BLaER1 (cell line): ENCODE measurements around the gene ZNHIT2.

Experiments
- H3K27ac ChIP-seq: shearing (Covaris generic); formaldehyde crosslinking; 2 replicates; pipeline ENCODE4 v1.8.1; 2022
- H3K27me3 ChIP-seq: shearing (Covaris generic); formaldehyde crosslinking; 2 replicates; pipeline ENCODE4 v1.8.1; 2022
- H3K36me3 ChIP-seq: shearing (Covaris generic); formaldehyde crosslinking; 2 replicates; pipeline ENCODE4 v1.8.1; 2022
- H3K4me1 ChIP-seq: shearing (Covaris generic); formaldehyde crosslinking; 2 replicates; pipeline ENCODE4 v1.8.1; 2022
- H3K4me2 ChIP-seq: shearing (Covaris generic); formaldehyde crosslinking; 2 replicates; pipeline ENCODE4 v1.8.1; 2022
- H3K4me3 ChIP-seq: shearing (Covaris generic); formaldehyde crosslinking; 2 replicates; pipeline ENCODE4 v1.8.1; 2022
- H3K9ac ChIP-seq: shearing (Covaris generic); formaldehyde crosslinking; 2 replicates; pipeline ENCODE4 v1.8.1; 2022
- H3K9me3 ChIP-seq: shearing (Covaris generic); formaldehyde crosslinking; 2 replicates; pipeline ENCODE4 v1.8.1; 2022
- H4K20me1 ChIP-seq: shearing (Covaris generic); formaldehyde crosslinking; 2 replicates; pipeline ENCODE4 v1.8.1; 2022
- Cebpa-rat ChIP-seq: shearing (Covaris generic); IDR thresholded peaks from 2 replicates; pipeline ENCODE4 v1.8.1; 2022

The ZNHIT2 gene

GRCh38 chr11:65117206-65118096 is at the start of gene ZNHIT2:
ZNHIT2 (minus strand) TSS chr11:65117701; CDS start chr11:65117653, 48 bp downstream.
- peaks cover 55% of the 10 kb centered on the region for H4K20me1 ChIP-seq

DNA sequence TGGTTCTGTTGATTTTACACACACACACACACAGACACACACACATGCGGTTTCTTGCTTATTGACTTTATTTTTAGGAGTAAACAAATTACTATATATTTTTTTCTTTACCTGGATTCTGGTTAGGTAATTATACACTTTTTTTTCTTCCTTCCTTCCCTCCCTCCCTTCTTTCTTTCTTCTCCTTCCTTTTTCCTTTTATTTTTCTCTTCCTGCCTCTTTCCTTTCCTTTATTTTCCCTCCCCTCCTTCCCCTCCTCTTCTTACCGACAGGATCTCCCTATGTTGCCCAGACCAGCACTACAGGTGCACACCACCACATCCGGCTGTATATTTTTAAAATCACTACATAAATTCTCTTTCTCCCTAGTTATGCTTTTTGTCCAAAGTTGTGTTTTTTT is 49.4 kb upstream of the ZNHIT2 start:
- no peak overlapping the region for H3K27ac ChIP-seq
- no peaks in the 10 kb centered on the region for H3K9me3 ChIP-seq
- no peaks in the 10 kb centered on the region for H3K36me3 ChIP-seq
- H3K27me3 ChIP-seq: no peaks in the 10 kb centered on the region
- peaks cover 25% of the 10 kb centered on the region; the same call in 1 of the 2 replicates for H3K4me1 ChIP-seq
- TF ChIP-seq Cebpa-rat: no peak
- no peak overlapping the region for H3K4me2 ChIP-seq
- H4K20me1 ChIP-seq: no peaks in the 10 kb centered on the region
- H3K4me3 ChIP-seq: no peak overlapping the region
- no peak overlapping the region for H3K9ac ChIP-seq

More at GRCh38 chr11:65117206-65118096, at the start of gene ZNHIT2:
- H3K27me3 ChIP-seq: no peaks in the 10 kb centered on the region
- no peaks in the 10 kb centered on the region for H3K9me3 ChIP-seq
- H3K4me2 ChIP-seq: peak within 1 kb of the TSS; percentile 97
- peak within 1 kb of the TSS; percentile 90 for H3K4me3 ChIP-seq
- peak within 1 kb of the TSS; percentile 88 for H3K27ac ChIP-seq
- peaks cover 73% of the 10 kb centered on the region for H3K4me1 ChIP-seq
- peak within 1 kb of the TSS; percentile 90 for H3K9ac ChIP-seq
- peak; percentile 91 for TF ChIP-seq Cebpa-rat
- H3K36me3 ChIP-seq: peaks cover 54% of the 10 kb centered on the region

DNA sequence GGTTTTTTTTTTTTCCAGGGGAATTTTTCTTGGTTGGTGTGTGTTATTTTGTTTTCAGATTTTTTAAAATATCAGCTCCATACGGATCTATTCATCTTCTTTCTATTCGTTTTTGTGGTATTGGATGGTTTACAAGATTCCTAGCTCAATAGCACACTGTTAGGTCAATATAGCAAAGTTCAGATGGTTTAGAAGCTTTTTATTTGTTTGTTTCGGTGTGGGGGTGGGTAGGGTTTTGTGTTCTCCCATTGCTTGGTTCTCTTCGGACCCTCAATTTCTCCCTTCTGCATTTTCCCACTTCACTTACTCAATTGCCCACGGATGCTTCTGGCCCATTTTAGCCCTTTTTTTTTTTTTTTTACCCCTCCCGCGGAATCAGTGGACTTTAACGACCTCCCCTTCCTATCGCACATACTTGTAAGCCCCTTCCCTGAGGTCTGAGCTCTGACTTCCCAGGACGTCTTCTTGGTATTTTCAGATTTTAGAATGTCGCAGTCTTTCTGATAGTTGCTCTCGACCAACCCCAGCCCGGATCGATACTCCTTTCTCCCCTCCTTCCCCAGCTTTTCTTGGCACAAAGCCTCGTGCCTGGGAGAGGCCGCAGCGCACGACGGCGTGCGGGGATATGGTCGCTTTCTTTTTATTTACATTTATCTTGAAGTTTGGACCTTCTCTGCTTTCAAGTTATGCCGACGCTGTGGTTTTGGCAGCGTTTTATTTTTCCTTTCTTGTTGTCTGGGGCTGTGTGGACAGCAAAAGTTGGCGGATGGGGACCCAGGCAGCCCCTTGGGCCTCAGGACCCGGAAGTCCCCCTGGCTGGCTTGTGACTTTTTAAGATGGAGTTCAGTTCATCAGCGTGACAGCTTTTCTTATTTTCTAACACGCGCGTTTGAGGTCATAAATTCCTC is 48.2 kb upstream of the ZNHIT2 start:
- Histone ChIP-seq H3K9ac (no peak overlapping the region), H3K27me3 (no peaks in the 10 kb centered on the region), H3K4me2 (no peak overlapping the region), H4K20me1 (no peaks in the 10 kb centered on the region), H3K9me3 (no peaks in the 10 kb centered on the region), H3K27ac (no peak overlapping the region), H3K36me3 (no peaks in the 10 kb centered on the region), H3K4me1 (peaks cover 17% of the 10 kb centered on the region; the same call in 1 of the 2 replicates), H3K4me3 (no peak overlapping the region)
- TF ChIP-seq Cebpa-rat: no peak

- H3K9ac ChIP-seq: no peak overlapping the region
- no peak overlapping the region for H3K4me3 ChIP-seq
- no peak overlapping the region for H3K4me2 ChIP-seq
- no peaks in the 10 kb centered on the region for H3K4me1 ChIP-seq
- no peaks in the 10 kb centered on the region for H3K9me3 ChIP-seq
- no peak overlapping the region for H3K27ac ChIP-seq
- no peaks in the 10 kb centered on the region for H3K36me3 ChIP-seq
- no peak for TF ChIP-seq Cebpa-rat
- H3K27me3 ChIP-seq: no peaks in the 10 kb centered on the region
- H4K20me1 ChIP-seq: no peaks in the 10 kb centered on the region
Measured at GRCh38 chr11:65163684-65164083, 46.2 kb upstream of the ZNHIT2 start.

GRCh38 chr11:65160643-65161042 is 43.1 kb upstream of the ZNHIT2 start:
- H3K4me3 ChIP-seq: no peak overlapping the region
- no peak overlapping the region for H3K4me2 ChIP-seq
- H3K27me3 ChIP-seq: no peaks in the 10 kb centered on the region
- no peak for TF ChIP-seq Cebpa-rat
- no peaks in the 10 kb centered on the region for H4K20me1 ChIP-seq
- no peak overlapping the region for H3K27ac ChIP-seq
- H3K9ac ChIP-seq: no peak overlapping the region
- no peaks in the 10 kb centered on the region for H3K36me3 ChIP-seq
- no peaks in the 10 kb centered on the region for H3K9me3 ChIP-seq
- H3K4me1 ChIP-seq: no peaks in the 10 kb centered on the region

DNA sequence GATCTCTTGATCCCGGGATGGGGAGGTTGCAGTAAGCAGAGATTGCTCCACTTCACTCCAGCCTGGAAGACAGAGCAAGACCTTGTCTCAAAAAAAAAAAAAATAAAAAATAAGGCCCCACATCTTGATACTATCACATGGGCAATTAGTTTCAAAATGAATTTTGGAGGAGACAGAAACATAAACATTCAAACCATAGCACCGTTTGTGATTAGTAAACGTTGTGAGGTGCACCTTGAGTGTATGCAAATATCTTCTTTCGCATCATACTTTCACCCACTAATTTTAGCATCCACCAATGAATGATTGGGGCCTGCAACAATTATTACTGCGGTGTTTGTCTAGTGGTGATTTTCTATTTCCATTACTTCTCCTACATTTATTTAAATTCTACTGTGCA is 41.5 kb upstream of the ZNHIT2 start:
- no peaks in the 10 kb centered on the region for H3K36me3 ChIP-seq
- no peak overlapping the region for H3K4me3 ChIP-seq
- no peak for TF ChIP-seq Cebpa-rat
- no peak overlapping the region for H3K9ac ChIP-seq
- H3K9me3 ChIP-seq: no peaks in the 10 kb centered on the region
- no peaks in the 10 kb centered on the region for H3K4me1 ChIP-seq
- no peak overlapping the region for H3K4me2 ChIP-seq
- H3K27ac ChIP-seq: no peak overlapping the region
- no peaks in the 10 kb centered on the region for H3K27me3 ChIP-seq
- no peaks in the 10 kb centered on the region for H4K20me1 ChIP-seq

- H3K27me3 ChIP-seq: no peaks in the 10 kb centered on the region
- TF ChIP-seq Cebpa-rat: no peak
- H3K4me3 ChIP-seq: no peak overlapping the region
- no peaks in the 10 kb centered on the region for H3K4me1 ChIP-seq
- H3K9ac ChIP-seq: no peak overlapping the region
- no peak overlapping the region for H3K27ac ChIP-seq
- H3K4me2 ChIP-seq: no peak overlapping the region
- H4K20me1 ChIP-seq: no peaks in the 10 kb centered on the region
- no peaks in the 10 kb centered on the region for H3K36me3 ChIP-seq
- H3K9me3 ChIP-seq: no peaks in the 10 kb centered on the region
Measured at GRCh38 chr11:65157336-65157735, 39.8 kb upstream of the ZNHIT2 start.

GRCh38 chr11:65156926-65157325 is 39.4 kb upstream of the ZNHIT2 start:
- no peaks in the 10 kb centered on the region for H3K9me3 ChIP-seq
- TF ChIP-seq Cebpa-rat: no peak
- H3K27me3 ChIP-seq: no peaks in the 10 kb centered on the region
- H3K4me3 ChIP-seq: no peak overlapping the region
- no peaks in the 10 kb centered on the region for H4K20me1 ChIP-seq
- no peak overlapping the region for H3K9ac ChIP-seq
- no peak overlapping the region for H3K4me2 ChIP-seq
- no peaks in the 10 kb centered on the region for H3K4me1 ChIP-seq
- H3K36me3 ChIP-seq: no peaks in the 10 kb centered on the region
- H3K27ac ChIP-seq: no peak overlapping the region

DNA sequence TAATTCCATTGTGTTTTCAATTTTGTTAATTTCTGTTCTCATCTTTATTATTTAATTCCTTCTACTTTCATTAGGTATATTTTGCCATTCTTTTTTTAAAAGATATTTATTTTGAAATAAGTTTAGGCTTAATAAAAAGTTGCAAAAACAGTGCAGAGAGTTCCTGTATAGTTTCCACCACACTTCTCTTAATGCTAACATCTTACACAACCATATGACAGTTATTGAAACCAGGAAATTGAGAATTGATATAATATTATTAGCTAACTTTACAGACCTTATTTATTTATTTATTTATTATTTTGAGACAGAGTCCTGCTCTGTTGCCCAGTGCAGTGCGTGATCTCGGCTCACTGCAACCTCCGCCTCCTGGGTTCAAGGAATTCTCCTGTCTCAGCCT is 38.8 kb upstream of the ZNHIT2 start:
- Histone ChIP-seq H3K9me3 (no peaks in the 10 kb centered on the region), H4K20me1 (no peaks in the 10 kb centered on the region), H3K9ac (no peak overlapping the region), H3K4me3 (no peak overlapping the region), H3K4me1 (peaks cover 1% of the 10 kb centered on the region; the same call in 1 of the 2 replicates), H3K36me3 (no peaks in the 10 kb centered on the region), H3K27ac (no peak overlapping the region), H3K4me2 (no peak overlapping the region), H3K27me3 (no peaks in the 10 kb centered on the region)
- TF ChIP-seq Cebpa-rat: no peak

DNA sequence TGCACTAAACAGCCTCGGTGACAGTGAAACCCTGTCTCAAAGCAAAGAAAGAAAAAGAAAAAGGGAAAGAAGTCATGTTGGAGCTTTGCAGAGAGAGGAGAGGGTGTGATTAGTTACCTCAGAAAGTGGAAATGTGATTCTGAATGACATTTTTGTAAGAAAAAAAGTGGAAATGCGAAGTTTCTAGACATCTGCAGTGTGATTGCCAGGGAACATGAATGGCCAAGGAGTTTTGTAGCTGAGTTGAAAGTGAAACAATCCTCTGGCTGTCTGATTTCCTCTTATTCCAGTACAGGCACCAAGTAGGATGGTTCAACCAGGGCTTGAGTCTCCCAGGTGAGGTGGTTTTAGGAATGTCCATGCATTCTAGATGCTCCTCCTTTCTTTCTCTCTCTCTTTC is 34.6 kb upstream of the ZNHIT2 start:
- Histone ChIP-seq H3K36me3 (no peaks in the 10 kb centered on the region), H3K4me1 (peaks cover 28% of the 10 kb centered on the region; the same call in 1 of the 2 replicates), H3K4me2 (no peak overlapping the region), H3K9me3 (peaks cover 4% of the 10 kb centered on the region), H3K27ac (no peak overlapping the region), H3K27me3 (no peaks in the 10 kb centered on the region), H3K4me3 (no peak overlapping the region), H3K9ac (no peak overlapping the region), H4K20me1 (no peaks in the 10 kb centered on the region)
- no peak for TF ChIP-seq Cebpa-rat
